HUDEP-2 (cell line): Measurements from ENCODE around the gene GHDC.
"Not testable (repeated sequence)": the region's sequence is repeated elsewhere in the genome, so short reads cannot be mapped to it uniquely, and the experiment has no call there.

Experiments used
- DNase-seq, 76 experiments: peaks; one replicate each; lab custom pipeline; 2025; ENCODE audit not compliant: unreplicated experiment in 76 of 76; lab: John Stamatoyannopoulos, UW

Gene GHDC

GRCh38 chr17:42159796-42160530 is 34.3 kb downstream of the GHDC start:
- no peak for DNase-seq

DNA sequence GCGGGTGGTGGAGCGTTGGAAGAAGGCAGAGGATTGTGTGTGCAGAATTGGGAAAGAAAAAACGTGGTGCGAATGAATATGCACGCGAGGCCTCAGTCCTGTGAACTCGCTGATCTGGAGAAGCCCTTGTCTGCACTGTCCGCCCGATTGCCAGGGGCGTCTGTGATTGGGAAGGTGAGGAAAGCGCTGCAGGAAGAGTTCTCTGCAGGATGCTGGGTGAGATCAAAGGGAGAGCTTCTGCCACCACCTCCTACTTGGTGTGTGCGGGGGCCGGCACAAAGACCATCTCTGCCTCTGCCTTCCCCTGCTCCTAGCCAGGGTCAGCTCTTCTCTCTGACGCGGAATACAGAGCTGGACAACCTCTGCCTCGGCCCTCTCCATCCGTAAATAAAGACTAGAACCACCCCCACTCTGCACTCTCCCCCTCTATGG is 38.7 kb downstream of the GHDC start:
- DNase-seq: no peak

- peak in 7 of 76 experiments; percentile 9 to 33 (median 16) for DNase-seq
Measured at GRCh38 chr17:42153919-42154742, 40.2 kb downstream of the GHDC start.

- no peak for DNase-seq
Measured at GRCh38 chr17:42146911-42147607, 47.2 kb downstream of the GHDC start.

GRCh38 chr17:42143138-42143537 is 51.2 kb downstream of the GHDC start:
- not testable (repeated sequence) for DNase-seq

DNA sequence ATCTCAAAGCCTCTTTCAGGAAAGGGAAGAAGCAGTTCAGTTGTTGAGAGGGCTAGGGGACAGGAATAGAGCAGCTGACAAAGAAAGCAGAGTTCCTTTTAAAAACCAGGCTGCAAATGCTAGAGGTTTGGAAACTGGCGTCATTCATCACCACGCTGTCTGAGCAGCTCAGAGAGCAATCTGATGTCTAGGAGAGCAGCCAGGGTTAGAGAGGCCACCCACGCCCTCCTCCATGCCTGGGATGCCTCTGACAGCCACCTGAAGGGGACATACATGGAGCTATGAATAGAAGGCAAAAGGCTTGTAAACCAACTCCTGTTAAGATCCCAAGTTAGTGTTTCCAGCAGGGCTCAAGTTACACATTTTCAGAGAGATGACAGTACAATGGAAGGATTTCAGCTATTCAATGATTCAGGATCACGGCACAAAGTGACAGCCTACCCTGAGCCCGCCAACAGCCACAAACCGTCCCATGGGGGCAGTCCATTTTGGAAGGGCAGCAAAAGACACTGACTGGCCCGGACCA is 51.9 kb downstream of the GHDC start:
- DNase-seq: no peak

DNA sequence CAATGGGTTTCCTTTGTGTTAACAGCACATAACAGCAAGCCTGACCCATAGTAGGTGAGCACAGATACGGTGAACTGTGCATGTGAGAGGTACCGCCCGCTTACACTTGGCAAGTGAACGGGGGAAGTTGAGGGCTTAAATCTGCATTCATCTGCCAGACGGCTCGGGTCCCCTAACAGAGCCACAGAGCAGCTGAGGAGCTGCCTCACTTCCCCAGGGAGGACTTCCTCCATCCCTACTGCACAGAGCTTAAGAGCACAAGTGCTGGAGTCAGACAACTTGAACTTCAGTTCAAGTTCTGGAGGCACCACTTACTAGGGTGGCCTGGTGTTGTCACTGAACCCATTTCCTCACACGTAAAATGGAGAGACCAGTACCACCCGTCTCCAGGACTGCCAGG is 52.9 kb downstream of the GHDC start:
- DNase-seq: no peak

DNA sequence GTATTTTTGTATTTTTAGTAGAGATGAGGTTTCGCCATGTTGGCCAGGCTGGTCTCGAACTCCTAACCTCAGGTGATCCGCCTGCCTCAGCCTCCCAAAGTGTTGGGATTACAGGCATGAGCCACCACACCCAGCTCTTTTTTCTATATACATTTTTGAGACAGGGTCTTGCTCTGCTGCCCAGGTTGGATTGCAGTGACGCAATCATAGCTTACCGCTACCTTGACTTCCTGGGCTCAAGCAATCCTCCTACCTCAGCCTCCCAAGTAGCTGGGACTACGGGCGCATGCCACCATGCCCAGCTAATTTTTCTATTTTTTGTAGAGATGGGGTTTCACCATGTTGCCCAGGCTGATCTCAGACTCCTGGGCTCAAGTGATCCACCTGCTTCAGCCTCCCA is 53.6 kb downstream of the GHDC start:
- DNase-seq: not testable (repeated sequence)
